ENCODE measurements around the gene SPRTN.

GRCh38 chr1:231392389-231393131, 54.5 kb downstream of the SPRTN start:
- TF ChIP-seq FOXM1 (IDR thresholded peaks at IDR 0.05; ENCODE audit: low read depth) (no peak), CTCF (IDR thresholded peaks at IDR 0.05) (0 out of 2 replicates have a peak, but pooled peaks have one; percentile 9), EP300 (IDR thresholded peaks at IDR 0.05; ENCODE audit: borderline replicate concordance in 1 of 2, low read depth in 1 of 2, low read length in 1 of 2) (no peak), EZH2phosphoT487 (IDR thresholded peaks at IDR 0.05; ENCODE audit: borderline replicate concordance, low read depth) (no peak), RAD21 (IDR thresholded peaks at IDR 0.05; ENCODE audit: low read length) (no peak), RXRA (IDR thresholded peaks at IDR 0.05; ENCODE audit: borderline replicate concordance, low read depth) (no peak), POLR2AphosphoS5 (IDR thresholded peaks at IDR 0.05; ENCODE audit: low read depth, low read length) (no peak)
